T1000 (cell line): Measurements from ENCODE around the gene DENND1C.
"Not testable (repeated sequence)": the region's sequence is repeated elsewhere in the genome, so short reads cannot be mapped to it uniquely, and the experiment has no call there.

ENCODE experiments used
- DNase-seq: peaks from one replicate; lab custom pipeline; 2025; ENCODE audit warnings: mixed read lengths; lab: John Stamatoyannopoulos, UW

DENND1C gene

DNA sequence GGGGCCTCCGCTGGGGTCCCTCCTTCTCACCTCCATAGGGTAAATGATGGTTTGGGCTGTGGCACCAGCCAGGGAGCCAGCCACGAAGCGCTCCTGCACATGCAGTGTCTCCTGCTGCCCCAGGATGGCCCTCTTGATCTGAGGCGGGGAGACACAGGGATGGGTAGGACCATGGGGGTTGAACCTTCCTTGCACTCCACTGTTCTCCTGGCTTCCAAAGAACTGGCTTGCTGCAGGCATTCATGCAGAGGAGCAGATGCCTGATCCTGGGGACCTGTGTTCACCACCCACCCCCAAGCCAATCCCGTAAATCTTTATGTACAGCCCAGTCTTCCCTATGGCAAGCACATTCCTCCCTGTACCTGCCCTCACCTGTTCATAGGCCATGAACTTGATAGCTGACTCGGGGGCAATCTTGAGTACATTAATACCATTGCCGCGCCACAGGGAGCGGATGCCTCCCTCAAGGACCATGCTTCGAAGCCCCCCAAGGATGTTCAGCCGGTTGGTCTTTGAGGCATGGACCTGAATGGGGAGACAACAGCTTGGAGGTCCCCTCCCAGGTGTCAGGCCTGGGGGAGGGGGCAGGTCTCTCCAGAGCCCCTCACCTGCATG lies 27.5 kb downstream of the DENND1C start:
- no peak for DNase-seq

DNA sequence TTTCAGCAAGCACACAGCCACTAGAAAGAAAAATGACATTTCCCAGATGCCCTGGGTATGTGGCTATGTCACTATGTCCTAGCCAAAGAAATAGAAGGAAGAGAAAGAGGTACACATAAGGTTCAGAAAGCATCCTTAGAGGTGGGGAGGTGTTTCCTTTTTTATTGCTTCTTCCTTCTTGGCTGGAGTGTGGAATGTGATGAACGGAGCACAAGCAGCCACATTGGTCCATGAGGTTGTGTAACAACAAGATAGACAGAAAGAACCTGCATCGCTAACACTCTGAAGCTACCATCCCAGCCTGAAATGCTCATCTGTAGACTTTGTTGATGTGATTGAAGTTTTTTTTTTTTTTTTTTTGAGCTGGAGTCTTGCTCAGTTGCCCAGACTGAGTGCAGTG lies 28.7 kb downstream of the DENND1C start:
- DNase-seq: no peak

DNA sequence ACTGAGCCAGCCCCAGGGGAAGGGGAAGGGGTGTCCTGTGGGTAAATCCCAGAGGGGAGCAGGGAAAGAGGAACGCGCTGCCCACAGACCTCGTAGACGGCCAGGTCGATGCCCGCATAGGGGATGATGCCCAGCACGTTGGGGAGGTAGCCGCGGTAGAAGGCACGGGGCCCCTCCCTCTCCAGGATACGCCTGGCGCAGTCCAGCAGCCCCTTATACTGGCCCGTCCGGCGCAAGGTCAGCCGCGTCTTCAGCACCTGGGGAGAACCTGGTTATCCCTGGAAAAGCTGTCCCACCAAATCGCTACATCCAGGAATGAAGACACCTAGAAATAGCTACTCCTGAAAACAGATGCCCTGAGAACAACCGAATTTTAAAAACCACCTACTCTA lies 29.4 kb downstream of the DENND1C start:
- no peak for DNase-seq

DNA sequence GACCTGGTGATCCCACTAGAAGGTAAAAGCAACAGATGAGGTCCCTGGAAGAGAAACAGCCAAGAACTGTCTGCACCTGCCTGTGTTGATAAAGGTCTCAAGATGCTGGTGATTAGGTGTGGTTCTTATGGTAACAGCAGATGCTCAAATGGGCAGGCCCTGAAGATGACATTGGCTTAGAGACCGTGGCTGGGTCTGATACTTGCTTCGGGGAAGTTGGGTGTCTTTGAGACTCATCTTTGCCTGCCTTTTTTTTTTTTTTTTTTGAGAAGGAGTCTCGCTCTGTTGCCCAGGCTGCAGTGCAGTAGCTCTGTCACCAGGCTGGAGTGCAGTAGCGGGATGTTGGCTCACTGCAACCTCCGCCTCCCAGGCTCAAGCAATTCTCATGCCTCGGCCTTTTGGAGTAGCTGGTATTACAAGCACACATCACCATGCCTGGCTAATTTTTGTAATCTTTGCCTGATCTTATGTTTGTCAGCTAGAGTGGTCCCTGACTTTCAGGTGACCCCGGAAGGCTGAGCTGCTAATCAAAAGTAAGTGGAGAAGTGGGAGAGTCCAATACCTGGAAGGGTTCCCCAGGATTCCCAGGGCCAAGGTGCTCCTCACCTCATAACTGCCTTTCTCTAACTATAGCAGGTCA lies 29.9 kb downstream of the DENND1C start:
- DNase-seq: no peak

DNA sequence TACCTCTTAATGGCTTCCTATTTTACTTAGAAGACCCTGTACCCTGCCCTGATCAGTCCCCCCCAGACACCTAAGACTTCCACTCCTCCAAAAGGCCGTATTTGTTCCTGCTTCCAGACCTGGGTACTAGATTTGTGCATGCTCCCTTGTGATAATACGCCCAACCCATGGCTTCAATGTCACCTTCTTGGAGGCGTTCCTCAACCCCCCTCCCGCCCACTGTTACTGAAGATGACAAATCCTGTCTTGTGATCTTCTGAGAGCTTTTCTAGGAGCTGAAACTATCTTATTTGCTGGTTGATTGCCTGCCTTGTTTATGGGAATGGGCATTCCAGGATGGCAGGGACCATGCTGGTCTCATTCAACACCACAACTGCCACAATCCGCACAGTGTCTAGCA lies 31.4 kb downstream of the DENND1C start:
- DNase-seq: no peak

DNA sequence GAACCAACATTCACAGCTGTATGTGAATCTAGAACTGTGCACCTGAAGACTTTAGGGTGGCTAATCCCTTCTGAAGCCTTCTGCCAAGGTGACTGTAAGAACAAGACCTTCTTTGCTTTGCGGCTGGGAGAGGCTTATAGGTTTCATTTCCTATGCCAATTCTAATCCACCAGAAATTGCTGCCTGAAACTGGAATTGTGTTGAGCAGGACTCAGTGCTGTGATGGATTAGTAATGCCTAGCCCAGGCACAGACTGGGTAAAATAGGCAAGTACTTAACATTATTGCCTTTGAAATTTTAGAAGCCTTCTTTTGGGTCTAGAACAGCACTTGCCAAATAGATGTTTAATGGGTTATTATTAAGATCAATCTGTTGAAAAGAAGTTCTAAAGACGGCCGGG lies 33.5 kb downstream of the DENND1C start:
- DNase-seq: no peak

DNA sequence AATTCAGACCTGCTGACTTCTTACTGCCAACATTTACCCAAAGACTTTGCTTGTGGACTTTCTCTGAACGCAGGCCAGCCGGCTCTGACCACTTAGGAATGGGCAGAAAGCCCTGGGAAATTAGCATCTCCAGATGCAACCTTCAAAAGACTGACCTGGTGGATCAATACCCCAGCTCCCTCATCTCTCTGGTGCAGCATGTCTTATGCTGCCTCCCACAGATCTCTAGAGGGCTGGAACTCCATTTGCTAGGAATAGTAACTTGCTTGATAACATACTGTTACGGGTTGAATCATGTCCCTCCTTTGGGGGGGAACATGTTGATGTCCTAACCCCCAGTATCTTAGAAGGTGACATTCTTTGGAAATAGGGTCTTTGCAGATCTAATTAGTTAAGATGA lies 35.1 kb downstream of the DENND1C start:
- no peak for DNase-seq

DNA sequence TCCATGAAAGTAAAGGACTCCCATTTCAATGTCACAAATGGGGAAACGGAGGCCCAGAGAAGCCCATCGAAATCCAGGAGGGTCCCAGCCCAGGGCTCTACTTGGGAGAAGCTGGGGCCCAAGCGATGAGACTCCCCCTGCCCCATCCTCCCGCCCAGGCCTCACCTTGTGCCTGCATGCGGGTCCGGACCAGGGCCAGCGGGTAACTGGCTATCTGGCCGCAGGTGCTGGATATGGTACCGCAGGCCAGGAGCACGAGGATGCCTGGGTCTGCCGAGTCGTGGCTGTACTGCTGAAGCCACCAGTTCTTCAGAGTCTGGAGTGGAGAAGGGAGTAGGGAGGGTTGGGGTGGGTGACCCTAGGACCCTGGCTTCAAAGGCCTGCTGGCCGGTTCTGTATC lies 37.6 kb downstream of the DENND1C start:
- DNase-seq: no peak

DNA sequence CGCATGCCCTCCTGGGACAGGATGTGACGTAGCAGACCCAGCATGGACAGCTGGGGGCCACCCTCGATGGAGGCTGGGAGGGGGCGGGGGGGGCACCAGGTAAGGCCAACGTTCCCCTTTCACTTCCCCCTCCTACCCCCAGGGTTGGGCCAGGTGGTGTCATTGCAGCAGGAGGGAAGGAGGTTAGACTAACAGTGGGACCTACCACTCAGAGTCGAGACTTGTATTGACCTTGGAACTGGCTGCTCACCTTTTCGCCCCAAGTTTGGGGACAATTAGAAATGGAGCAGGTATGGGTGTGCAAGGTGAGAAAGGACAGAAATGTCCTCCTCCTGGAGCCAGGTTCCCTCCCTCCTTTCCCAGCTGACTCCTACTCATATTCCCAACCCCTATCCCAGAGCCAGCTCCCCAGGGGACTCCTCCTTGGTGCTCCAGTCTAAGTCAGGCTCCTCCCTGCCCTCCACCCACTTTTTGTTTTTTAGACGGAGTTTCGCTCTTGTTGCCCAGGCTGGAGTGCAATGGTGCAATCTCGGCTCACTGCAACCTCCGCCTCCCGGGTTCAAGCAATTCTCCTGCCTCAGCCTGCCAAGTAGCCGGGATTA lies 39.4 kb downstream of the DENND1C start:
- DNase-seq: no peak

DNA sequence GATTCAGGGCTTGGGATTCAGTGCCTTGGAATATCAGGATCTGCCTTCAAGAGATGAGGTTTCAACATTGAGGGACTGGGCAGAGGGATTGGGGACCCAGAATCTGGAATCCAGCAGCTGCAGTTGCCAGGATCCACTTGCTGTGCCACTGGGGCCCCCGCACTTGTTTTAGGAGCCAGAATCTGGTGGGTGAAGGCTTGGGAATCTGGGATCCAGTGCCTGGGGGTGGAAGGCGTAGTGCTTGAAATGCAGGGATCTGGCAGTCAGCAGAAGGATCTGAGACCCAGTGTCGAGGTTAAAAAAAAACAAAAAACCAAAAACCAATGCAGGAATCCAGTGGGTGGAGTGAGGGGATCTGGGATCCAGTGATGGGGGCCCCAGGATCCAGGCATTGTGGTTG lies 40.7 kb downstream of the DENND1C start:
- no peak for DNase-seq

DNA sequence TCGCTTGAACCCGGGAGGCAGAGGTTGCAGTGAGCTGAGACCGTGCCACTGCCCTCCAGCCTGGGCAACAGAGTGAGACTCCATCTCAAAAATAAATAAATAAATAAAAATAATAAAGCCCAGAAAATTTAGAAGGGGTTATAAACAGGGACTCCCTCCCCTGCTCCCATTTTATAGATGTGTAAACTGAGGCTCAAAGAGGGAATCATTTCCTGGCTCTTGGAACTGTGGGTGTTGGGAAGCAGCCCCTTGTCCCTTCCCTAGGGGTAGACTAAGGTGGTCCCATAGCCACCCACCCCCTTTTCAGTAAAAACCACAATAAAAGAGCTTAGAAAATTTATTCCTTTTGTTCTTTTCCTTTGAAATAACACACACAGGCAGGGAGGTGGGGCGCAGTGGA lies 41.8 kb downstream of the DENND1C start:
- DNase-seq: no peak

DNA sequence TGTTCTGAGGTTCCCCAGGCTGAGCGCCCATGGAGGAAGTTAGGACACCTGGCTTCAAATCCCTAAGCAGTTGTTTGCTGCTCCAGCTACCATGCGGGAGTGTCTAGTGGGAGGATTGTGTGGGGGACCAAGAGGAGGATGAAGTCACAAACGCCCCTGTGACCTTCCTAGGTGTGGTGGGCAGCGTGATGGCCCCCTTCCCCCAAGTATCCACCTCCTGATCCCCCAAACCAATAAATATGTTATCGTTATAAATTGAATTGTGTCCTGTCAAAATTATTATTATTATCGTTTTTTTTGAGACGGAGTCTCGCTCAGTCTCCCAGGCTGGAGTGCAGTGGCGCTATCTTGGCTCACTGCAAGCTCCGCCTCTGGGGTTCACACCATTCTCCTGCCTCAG lies 47.9 kb downstream of the DENND1C start, which contains the start of gene SLC25A41:
Gene SLC25A41, minus strand, starts transcription at position 101 of the 400 bp plus-strand sequence. Its CDS starts 70 bp downstream, at position 31.
- no peak for DNase-seq

DNA sequence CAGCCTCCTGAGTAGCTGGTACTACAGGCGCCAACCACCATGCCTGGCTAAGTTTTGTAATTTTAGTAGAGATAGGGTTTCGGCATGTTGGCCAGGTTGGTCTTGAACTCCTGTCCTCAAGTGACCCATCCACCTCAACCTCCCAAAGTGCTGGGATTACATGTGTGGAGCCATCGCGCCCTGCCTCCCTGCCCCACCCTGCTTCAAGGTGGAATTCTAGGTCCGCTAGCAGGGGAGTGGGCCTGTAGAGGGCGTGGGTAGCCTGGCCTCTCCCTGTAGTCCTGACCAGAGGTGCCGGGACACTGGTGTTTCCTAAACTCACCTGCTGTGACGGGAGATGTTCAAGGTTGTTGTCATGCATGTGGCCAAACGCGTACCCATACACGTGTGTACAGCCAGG lies 48.4 kb downstream of the DENND1C start:
- no peak for DNase-seq

DNA sequence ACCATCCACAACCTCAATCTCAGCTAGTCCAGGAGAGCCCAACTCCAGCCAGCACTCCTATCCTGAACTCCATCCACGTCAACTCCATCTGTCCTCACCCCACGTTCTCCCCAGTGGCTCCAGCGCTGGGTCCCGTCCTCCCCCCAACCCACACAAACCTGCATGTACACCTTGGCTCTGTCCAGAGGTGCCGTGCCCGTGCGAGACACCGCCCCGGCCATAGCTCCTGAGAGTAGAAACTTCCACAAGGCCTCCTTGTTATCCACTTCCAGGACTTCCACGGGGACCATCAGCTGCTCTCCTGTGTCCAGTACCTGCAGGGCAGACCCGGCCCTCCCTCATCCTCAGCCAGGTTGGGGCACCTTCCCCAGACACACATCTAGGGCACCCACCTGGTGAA lies 49.7 kb downstream of the DENND1C start:
- DNase-seq: no peak

DNA sequence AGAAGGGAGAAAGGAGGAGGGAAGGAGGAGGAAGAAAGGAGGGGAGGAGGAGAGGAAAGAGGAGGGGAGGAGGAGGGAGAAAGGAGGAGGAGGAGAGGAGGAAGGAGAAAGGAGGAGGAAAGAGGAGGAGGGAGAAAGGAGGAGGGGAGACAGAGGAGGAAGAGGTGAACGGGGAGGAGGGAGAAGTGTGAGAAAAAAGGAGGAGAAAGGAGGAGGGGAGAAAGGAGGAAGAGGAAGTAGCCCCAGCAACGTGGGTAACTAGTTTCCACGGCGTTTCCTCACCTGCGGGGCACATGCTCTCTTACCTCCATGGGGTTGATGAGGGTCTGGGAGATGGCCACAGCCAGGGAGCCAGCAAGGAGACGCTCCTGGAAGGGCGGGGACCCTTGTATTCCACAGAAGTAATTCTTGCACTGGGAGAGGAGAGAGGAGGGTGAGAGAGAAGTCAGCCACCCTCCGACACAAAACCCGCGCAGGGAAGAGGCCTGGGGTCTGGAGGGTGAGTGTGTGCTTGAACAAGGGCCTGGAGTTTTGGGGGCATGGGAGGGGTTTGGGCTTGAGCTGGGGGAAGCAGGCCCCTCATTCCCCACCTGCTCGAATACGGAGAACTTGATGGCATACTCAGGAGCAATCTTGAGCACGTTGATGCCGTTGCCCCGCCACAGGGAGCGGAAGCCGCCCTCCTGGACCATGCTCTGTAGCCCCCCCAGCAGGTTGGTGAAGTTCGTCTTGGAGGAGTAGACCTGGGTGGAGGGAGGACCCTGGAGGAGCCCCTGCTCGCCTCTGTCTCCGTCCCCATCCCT lies 52.0 kb downstream of the DENND1C start:
- DNase-seq: no peak

DNA sequence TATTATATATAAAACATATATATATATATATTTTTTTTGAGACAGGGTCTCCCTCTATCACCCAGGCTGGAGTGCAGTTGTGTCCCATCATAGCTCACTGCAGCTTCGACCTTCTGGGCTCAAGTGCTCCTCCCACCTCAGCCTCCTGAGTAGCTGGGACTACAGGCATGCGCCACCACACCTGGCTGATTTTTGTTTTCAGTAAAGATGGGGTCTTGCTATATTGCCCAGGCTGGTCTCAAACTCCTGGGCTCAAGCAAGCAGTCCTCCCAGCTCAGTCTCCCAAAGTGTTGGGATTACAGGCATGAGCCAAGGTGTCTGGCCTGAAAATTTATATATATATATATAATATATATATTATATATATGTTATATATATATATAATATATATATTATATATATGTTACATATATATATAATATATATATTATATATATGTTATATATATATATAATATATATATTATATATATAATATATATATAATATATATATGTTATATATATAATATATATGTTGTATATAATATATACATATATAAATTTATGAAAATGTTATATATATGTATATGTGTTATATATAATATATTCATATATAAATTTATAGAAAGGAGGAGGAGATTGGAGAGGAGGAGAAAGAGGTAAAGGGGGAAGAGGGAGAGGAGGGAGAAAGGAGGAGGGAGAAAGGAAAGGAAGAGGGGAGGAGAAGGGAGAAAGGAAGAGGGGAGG lies 52.7 kb downstream of the DENND1C start:
- DNase-seq: not testable (repeated sequence)

DNA sequence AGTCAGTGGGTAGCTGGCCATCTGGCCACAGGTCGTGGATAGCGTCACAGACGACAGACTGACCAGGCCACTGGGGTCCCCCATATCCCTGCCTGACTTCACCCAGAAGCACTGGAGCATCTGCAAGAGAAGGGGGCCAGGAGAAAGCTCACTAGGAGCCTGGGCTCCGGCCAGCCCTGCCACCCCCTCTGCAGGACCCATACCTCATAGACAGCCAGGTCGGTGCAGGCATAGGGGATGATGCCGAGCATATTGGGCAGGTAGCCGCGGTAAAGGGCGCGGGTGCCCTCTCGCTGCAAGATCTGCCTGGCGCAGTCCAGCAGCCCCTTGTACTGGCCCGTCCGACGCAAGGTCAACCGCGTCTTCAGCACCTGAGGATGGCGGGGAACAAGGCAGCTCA lies 54.5 kb downstream of the DENND1C start:
- DNase-seq: no peak

DNA sequence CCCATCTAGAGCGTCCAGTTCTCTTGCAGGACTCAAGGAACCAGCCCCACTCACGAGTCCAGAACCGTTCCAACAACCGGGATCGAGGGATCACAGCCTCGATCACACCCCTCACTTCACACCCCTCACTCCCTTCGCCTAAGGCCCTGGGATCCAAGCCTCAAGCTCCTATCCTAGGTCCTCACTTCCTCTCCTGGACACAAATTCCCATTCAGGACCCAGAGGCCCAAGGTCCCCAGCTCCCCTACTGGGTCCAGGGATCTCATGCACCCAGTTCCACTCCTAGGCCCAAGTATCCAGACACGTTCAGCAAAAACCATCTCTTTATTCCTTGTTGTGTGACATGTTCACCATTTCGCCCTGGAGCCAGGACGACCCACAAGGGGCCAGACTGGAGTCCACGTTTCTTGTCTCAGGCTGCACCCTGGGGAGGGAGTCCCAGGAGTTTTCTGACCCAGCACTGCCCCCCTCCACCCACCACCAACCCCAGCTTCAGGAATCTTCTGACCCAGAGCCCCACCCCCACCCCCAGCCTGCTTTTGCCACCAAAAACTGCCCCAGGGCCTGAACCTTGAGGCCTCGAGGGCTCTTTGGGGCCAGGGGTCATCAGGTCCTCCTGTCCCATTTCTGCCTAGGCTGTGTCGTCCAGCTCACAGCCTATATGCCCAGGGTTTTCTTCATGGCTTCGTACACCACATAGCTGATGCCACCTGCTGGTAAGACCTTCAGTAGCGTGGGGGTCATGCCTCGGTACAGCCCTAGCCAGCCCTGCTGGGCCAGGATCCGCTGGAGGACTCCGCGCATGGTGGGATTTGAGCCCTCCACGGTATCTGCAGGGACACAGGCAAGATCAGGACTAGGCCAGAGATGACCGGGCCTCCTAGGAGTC lies 55.6 kb downstream of the DENND1C start:
- DNase-seq: no peak

DNA sequence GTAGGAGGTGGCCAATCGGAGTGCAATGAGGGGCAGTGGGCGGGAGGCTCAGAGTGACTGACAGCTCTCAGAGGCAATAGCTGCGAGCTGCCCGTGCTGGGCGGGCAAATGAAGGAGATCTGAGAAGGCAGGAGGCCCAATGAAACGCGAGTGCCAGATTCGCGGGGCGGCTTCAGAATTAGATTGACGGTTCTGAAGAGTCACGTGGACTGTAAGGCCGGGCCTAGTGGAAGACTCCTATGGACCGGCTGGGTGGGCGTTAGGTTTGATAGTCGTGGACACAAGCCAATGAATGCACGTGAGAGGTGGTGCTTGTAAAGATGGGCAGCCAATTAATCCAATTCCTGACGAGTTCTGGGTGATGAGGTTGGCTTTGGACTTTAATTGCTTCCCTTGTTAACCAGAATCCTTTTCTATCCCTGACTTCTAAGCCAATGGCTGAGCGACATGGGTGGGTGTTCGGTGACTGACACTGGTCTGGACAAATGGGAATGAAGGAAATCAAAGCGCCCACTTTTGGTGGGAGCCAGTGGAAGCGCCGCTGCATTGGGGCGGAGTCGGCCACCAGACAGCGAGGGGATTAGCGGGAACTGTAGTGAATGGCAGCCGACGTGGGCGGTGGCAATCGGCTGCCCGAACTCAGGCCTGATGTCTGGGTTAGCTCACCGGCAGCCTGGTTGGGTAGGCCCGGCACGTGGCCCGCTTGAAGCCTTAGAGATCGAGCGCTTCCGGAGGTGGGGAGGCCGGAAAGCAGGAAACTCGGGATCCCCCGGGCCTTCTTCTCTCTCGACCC lies 56.5 kb downstream of the DENND1C start:
- DNase-seq: peak; percentile 98
